ENCODE data around the gene TCP1. TPM values are rescaled to one million over a fixed set of nuclear protein-coding genes. Genes with fewer than 3 reads are reported as not detected.

TCP1 gene
- polyA plus RNA-seq, 1 donor from 2014 or later = 379 TPM

DNA sequence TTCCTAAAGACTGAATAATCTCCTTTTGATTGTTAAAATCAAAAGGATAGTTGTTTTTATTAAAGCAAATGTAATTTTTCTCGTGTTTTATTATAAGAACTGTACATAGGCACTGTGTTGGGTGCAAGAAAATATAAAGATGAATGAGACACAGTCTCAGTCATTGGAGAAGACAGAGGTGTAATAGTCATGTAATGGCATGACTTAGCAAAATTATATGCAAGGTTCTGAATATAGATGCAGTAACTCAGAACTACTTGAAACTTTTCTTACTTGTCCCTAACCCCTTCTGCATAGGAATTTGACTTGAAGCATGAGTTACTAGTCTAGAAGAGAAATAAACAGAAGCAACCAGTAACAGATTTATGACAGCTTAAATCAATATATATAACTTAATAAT is 47.2 kb downstream of the TCP1 start:
- no peak overlapping the region for H3K4me2 ChIP-seq (ENCODE audit: low read length)
- no peaks in the 10 kb centered on the region for H3K27me3 ChIP-seq (ENCODE audit: insufficient read depth, low read depth, low read length)
- peaks cover 33% of the 10 kb centered on the region for H3K79me2 ChIP-seq (replicated peaks; ENCODE audit: insufficient read depth, low read length)
- no peak overlapping the region for H3K4me3 ChIP-seq (ENCODE audit: low read length)
- H4K20me1 ChIP-seq (ENCODE audit: insufficient read depth) = peaks cover 7% of the 10 kb centered on the region
- peak overlapping the region; percentile 62 for H3K27ac ChIP-seq (ENCODE audit: low read length)
- H3K36me3 ChIP-seq (ENCODE audit: insufficient read depth, low read length) = peaks cover 12% of the 10 kb centered on the region
- no peaks in the 10 kb centered on the region for H3F3A ChIP-seq (ENCODE audit: insufficient read depth, low read length, poor library complexity, severe bottlenecking)
- H3K9me3 ChIP-seq (ENCODE audit: low read length) = no peaks in the 10 kb centered on the region
- TF ChIP-seq POLR2AphosphoS5 (IDR thresholded peaks at IDR 0.05) (no peak), EP300 (conservative IDR thresholded peaks at IDR 0.05; ENCODE audit: poor library complexity, severe bottlenecking) (no peak), TAF1 (IDR thresholded peaks at IDR 0.05; ENCODE audit: low read depth) (no peak), EZH2 (IDR thresholded peaks at IDR 0.05; ENCODE audit: borderline replicate concordance, insufficient read depth, low read length, poor library complexity, severe bottlenecking) (no peak), MXI1 (conservative IDR thresholded peaks at IDR 0.05; ENCODE audit: poor library complexity, severe bottlenecking) (no peak), RAD21 (conservative IDR thresholded peaks at IDR 0.05) (no peak), SMC3 (conservative IDR thresholded peaks at IDR 0.05; ENCODE audit: poor library complexity) (no peak)
- TF ChIP-seq, protein P1, sequence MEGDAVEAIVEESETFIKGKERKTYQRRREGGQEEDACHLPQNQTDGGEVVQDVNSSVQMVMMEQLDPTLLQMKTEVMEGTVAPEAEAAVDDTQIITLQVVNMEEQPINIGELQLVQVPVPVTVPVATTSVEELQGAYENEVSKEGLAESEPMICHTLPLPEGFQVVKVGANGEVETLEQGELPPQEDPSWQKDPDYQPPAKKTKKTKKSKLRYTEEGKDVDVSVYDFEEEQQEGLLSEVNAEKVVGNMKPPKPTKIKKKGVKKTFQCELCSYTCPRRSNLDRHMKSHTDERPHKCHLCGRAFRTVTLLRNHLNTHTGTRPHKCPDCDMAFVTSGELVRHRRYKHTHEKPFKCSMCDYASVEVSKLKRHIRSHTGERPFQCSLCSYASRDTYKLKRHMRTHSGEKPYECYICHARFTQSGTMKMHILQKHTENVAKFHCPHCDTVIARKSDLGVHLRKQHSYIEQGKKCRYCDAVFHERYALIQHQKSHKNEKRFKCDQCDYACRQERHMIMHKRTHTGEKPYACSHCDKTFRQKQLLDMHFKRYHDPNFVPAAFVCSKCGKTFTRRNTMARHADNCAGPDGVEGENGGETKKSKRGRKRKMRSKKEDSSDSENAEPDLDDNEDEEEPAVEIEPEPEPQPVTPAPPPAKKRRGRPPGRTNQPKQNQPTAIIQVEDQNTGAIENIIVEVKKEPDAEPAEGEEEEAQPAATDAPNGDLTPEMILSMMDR (IDR thresholded peaks at IDR 0.05; ENCODE audit: poor library complexity, severe bottlenecking) = no peak
- TF ChIP-seq, protein P2, sequence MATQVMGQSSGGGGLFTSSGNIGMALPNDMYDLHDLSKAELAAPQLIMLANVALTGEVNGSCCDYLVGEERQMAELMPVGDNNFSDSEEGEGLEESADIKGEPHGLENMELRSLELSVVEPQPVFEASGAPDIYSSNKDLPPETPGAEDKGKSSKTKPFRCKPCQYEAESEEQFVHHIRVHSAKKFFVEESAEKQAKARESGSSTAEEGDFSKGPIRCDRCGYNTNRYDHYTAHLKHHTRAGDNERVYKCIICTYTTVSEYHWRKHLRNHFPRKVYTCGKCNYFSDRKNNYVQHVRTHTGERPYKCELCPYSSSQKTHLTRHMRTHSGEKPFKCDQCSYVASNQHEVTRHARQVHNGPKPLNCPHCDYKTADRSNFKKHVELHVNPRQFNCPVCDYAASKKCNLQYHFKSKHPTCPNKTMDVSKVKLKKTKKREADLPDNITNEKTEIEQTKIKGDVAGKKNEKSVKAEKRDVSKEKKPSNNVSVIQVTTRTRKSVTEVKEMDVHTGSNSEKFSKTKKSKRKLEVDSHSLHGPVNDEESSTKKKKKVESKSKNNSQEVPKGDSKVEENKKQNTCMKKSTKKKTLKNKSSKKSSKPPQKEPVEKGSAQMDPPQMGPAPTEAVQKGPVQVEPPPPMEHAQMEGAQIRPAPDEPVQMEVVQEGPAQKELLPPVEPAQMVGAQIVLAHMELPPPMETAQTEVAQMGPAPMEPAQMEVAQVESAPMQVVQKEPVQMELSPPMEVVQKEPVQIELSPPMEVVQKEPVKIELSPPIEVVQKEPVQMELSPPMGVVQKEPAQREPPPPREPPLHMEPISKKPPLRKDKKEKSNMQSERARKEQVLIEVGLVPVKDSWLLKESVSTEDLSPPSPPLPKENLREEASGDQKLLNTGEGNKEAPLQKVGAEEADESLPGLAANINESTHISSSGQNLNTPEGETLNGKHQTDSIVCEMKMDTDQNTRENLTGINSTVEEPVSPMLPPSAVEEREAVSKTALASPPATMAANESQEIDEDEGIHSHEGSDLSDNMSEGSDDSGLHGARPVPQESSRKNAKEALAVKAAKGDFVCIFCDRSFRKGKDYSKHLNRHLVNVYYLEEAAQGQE (IDR thresholded peaks at IDR 0.05; ENCODE audit: borderline replicate concordance) = no peak
- H2AFZ ChIP-seq (ENCODE audit: low read depth, low read length) = no peak overlapping the region
- H3K9me2 ChIP-seq (ENCODE audit: insufficient read depth, low read length) = no peaks in the 10 kb centered on the region
- H3K9ac ChIP-seq (ENCODE audit: low read length) = no peak overlapping the region

DNA sequence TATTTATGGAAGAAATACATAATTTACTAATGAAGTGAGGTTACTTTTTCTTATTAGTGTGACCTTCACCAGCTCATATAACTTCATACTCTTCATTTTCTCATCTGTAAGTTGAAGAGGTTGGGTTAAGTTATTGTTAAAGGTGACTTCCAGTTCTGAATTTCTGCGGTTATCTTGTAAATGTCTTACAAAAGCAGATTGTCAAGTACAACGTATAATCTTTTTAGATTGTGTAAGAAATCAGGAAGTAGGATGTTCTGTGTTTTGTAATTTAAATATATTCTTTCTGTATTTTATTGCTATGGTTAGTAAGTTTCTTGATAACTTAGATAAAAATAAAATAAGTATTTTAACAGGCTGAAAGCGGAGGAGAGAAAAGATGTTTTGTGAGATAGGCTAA is 50.1 kb downstream of the TCP1 start:
- peaks cover 12% of the 10 kb centered on the region for H3K36me3 ChIP-seq (ENCODE audit: insufficient read depth, low read length)
- H4K20me1 ChIP-seq (ENCODE audit: insufficient read depth) = peaks cover 12% of the 10 kb centered on the region

More for the DNA sequence above, 50.1 kb downstream of the TCP1 start:
- H3K27ac ChIP-seq (ENCODE audit: low read length) = no peak overlapping the region
- no peaks in the 10 kb centered on the region for H3K9me3 ChIP-seq (ENCODE audit: low read length)
- no peaks in the 10 kb centered on the region for H3K9me2 ChIP-seq (ENCODE audit: insufficient read depth, low read length)
- peaks cover 61% of the 10 kb centered on the region for H3K79me2 ChIP-seq (replicated peaks; ENCODE audit: insufficient read depth, low read length)
- H3F3A ChIP-seq (ENCODE audit: insufficient read depth, low read length, poor library complexity, severe bottlenecking) = no peaks in the 10 kb centered on the region
- H3K4me2 ChIP-seq (ENCODE audit: low read length) = no peak overlapping the region
- no peaks in the 10 kb centered on the region for H3K27me3 ChIP-seq (ENCODE audit: insufficient read depth, low read depth, low read length)
- no peak overlapping the region for H3K9ac ChIP-seq (ENCODE audit: low read length)
- TF ChIP-seq TAF1 (IDR thresholded peaks at IDR 0.05; ENCODE audit: low read depth) = no peak
- no peak for TF ChIP-seq POLR2AphosphoS5 (IDR thresholded peaks at IDR 0.05)
- TF ChIP-seq, protein P2 (IDR thresholded peaks at IDR 0.05; ENCODE audit: borderline replicate concordance) = no peak
- no peak for TF ChIP-seq EZH2 (IDR thresholded peaks at IDR 0.05; ENCODE audit: borderline replicate concordance, insufficient read depth, low read length, poor library complexity, severe bottlenecking)
- TF ChIP-seq SMC3 (conservative IDR thresholded peaks at IDR 0.05; ENCODE audit: poor library complexity) = no peak
- TF ChIP-seq, protein P1 (IDR thresholded peaks at IDR 0.05; ENCODE audit: poor library complexity, severe bottlenecking) = no peak
- no peak for TF ChIP-seq RAD21 (conservative IDR thresholded peaks at IDR 0.05)
- no peak overlapping the region for H3K4me3 ChIP-seq (ENCODE audit: low read length)
- H2AFZ ChIP-seq (ENCODE audit: low read depth, low read length) = no peak overlapping the region

All from neural cell (in vitro differentiated cells).